Loucy (cell line): Measurements from ENCODE around the gene VGF.
"Not testable (repeated sequence)": the region's sequence is repeated elsewhere in the genome, so short reads cannot be mapped to it uniquely, and the experiment has no call there.

Source experiments
- H2AFZ ChIP-seq: fragments of 200-600 bp; sonication (generic); 2 replicates; pipeline ENCODE4 v1.6.0; 2016; ENCODE audit warnings: antibody characterized with exemption, mild to moderate bottlenecking, low read length, moderate library complexity
- H3F3A ChIP-seq: fragments of 200-600 bp; 2 replicates; pipeline ENCODE4 v1.6.0; 2016; ENCODE audit warnings: antibody characterized with exemption, low read depth, mild to moderate bottlenecking
- H3K27me3 ChIP-seq: fragments of 200-600 bp; sonication (generic); 2 replicates; pipeline ENCODE4 v1.6.1; 2014; ENCODE audit warnings: low read length, mild to moderate bottlenecking; ENCODE audit not compliant: insufficient read depth, poor library complexity, severe bottlenecking
- H3K36me3 ChIP-seq: fragments of 200-600 bp; sonication (generic); 2 replicates; pipeline ENCODE4 v1.6.1; 2016; ENCODE audit warnings: low read length; ENCODE audit not compliant: insufficient read depth
- H3K4me1 ChIP-seq: fragments of 200-600 bp; sonication (generic); 2 replicates; pipeline ENCODE4 v1.5.1; 2014; ENCODE audit warnings: low read length, mild to moderate bottlenecking; ENCODE audit not compliant: insufficient read depth, poor library complexity, severe bottlenecking
- H3K4me2 ChIP-seq: fragments of 200-600 bp; sonication (generic); 2 replicates; pipeline ENCODE4 v1.6.0; 2014; ENCODE audit warnings: antibody characterized with exemption, low read length, low read depth, mild to moderate bottlenecking; ENCODE audit not compliant: poor library complexity, severe bottlenecking
- H3K4me3 ChIP-seq: fragments of 200-600 bp; sonication (generic); 2 replicates; pipeline ENCODE4 v1.5.1; 2014; ENCODE audit warnings: low read length, mild to moderate bottlenecking, mixed read lengths; ENCODE audit not compliant: poor library complexity, severe bottlenecking
- H3K79me2 ChIP-seq: fragments of 200-600 bp; sonication (generic); 2 replicates; pipeline ENCODE4 v1.6.1; 2014; ENCODE audit warnings: low read length; ENCODE audit not compliant: insufficient read depth
- H3K9ac ChIP-seq: fragments of 200-600 bp; sonication (generic); 2 replicates; pipeline ENCODE4 v1.6.0; 2014; ENCODE audit warnings: mild to moderate bottlenecking, low read depth, low read length, moderate library complexity; ENCODE audit not compliant: poor library complexity, severe bottlenecking
- H3K9me2 ChIP-seq: fragments of 200-600 bp; sonication (generic); replicated peaks from 2 replicates; pipeline ENCODE4 v1.6.1; 2016; ENCODE audit warnings: low read depth, low read length, mixed read lengths
- H3K9me3 ChIP-seq: fragments of 200-600 bp; sonication (generic); 2 replicates; pipeline ENCODE4 v1.6.1; 2014; ENCODE audit warnings: mild to moderate bottlenecking, antibody characterized with exemption, low read length, low read depth; ENCODE audit not compliant: insufficient read depth
- H4K20me1 ChIP-seq: fragments of 200-600 bp; sonication (generic); 2 replicates; pipeline ENCODE4 v1.6.0; 2014; ENCODE audit warnings: antibody characterized with exemption, low read length, mild to moderate bottlenecking; ENCODE audit not compliant: insufficient read depth, poor library complexity, severe bottlenecking
- CTCF ChIP-seq: fragments of 200-600 bp; sonication (generic); conservative IDR thresholded peaks from 2 replicates; pipeline ENCODE4 v1.5.1; 2014; ENCODE audit warnings: mild to moderate bottlenecking, antibody characterized with exemption, low read length
- EZH2phosphoT487 ChIP-seq: fragments of 200-600 bp; IDR thresholded peaks from 2 replicates; pipeline ENCODE4 v1.6.1; 2018; ENCODE audit warnings: antibody characterized with exemption, mild to moderate bottlenecking, moderate library complexity, borderline replicate concordance

The VGF gene

GRCh38 chr7:101113836-101114235, 51.5 kb downstream of the VGF start:
- Histone ChIP-seq H3K9ac (no peak overlapping the region), H3K27me3 (no peaks in the 10 kb centered on the region), H3K4me1 (no peaks in the 10 kb centered on the region), H3K9me2 (no peaks in the 10 kb centered on the region), H4K20me1 (no peaks in the 10 kb centered on the region), H3K36me3 (no peaks in the 10 kb centered on the region), H3K4me2 (no peak overlapping the region), H3K4me3 (no peak overlapping the region), H3K79me2 (no peaks in the 10 kb centered on the region), H2AFZ (no peak overlapping the region), H3K9me3 (no peaks in the 10 kb centered on the region), H3F3A (no peaks in the 10 kb centered on the region)
- TF ChIP-seq CTCF (no peak), EZH2phosphoT487 (no peak)

GRCh38 chr7:101113140-101113539, 52.2 kb downstream of the VGF start:
- not testable (repeated sequence) for H3K4me3 ChIP-seq, H3K36me3 ChIP-seq, H3K79me2 ChIP-seq, H4K20me1 ChIP-seq, H2AFZ ChIP-seq, H3K27me3 ChIP-seq, H3K9me2 ChIP-seq, H3F3A ChIP-seq, H3K9ac ChIP-seq, H3K9me3 ChIP-seq, H3K4me2 ChIP-seq, H3K4me1 ChIP-seq
